GM19467 (cell line): ENCODE data around the gene AS3MT.
"Not testable (repeated sequence)": the region's sequence is repeated elsewhere in the genome, so short reads cannot be mapped to it uniquely, and the experiment has no call there.

Source experiments
- ATAC-seq: cut with Tn5 transposase; IDR thresholded peaks from one replicate; pipeline ENCODE4 v1.9.1; 2021; ENCODE audit warnings: mild to moderate bottlenecking, moderate library complexity; ENCODE audit not compliant: unreplicated experiment

The AS3MT gene

GRCh38 chr10:102869258-102870198 lies at the start of gene AS3MT:
AS3MT (plus strand) TSS chr10:102869470; CDS start chr10:102869593, 123 bp downstream.
- ATAC-seq = no peak

GRCh38 chr10:102820008-102820407 lies 49.3 kb upstream of the AS3MT start:
- ATAC-seq = not testable (repeated sequence)

- no peak for ATAC-seq
Measured at GRCh38 chr10:102822222-102822621, 47.0 kb upstream of the AS3MT start.

- ATAC-seq = no peak
Measured at GRCh38 chr10:102824664-102825063, 44.6 kb upstream of the AS3MT start.

- ATAC-seq = no peak
Measured at GRCh38 chr10:102826148-102826796, 43.0 kb upstream of the AS3MT start.

GRCh38 chr10:102827597-102827975 lies 41.7 kb upstream of the AS3MT start:
- ATAC-seq = no peak

- ATAC-seq = no peak
Measured at GRCh38 chr10:102831322-102832071, 37.8 kb upstream of the AS3MT start.

- no peak for ATAC-seq
Measured at GRCh38 chr10:102832248-102832647, 37.0 kb upstream of the AS3MT start.

- no peak for ATAC-seq
Measured at GRCh38 chr10:102832987-102833386, 36.3 kb upstream of the AS3MT start.

- no peak for ATAC-seq
Measured at GRCh38 chr10:102834143-102834542, 35.1 kb upstream of the AS3MT start.

GRCh38 chr10:102835007-102835482 lies 34.2 kb upstream of the AS3MT start:
- no peak for ATAC-seq

- ATAC-seq = no peak
Measured at GRCh38 chr10:102837230-102837721, 32.0 kb upstream of the AS3MT start, which contains the start of gene CYP17A1. CYP17A1 (minus strand) TSS chr10:102837413; CDS start chr10:102837361, 52 bp downstream.

- ATAC-seq = not testable (repeated sequence)
Measured at GRCh38 chr10:102838276-102838927, 30.9 kb upstream of the AS3MT start.

GRCh38 chr10:102841827-102842345 lies 27.4 kb upstream of the AS3MT start:
- ATAC-seq = no peak

GRCh38 chr10:102843139-102843538 lies 26.1 kb upstream of the AS3MT start:
- not testable (repeated sequence) for ATAC-seq

GRCh38 chr10:102844190-102844776 lies 25.0 kb upstream of the AS3MT start:
- ATAC-seq = not testable (repeated sequence)

GRCh38 chr10:102845352-102845902 lies 23.8 kb upstream of the AS3MT start:
- ATAC-seq = no peak

GRCh38 chr10:102850025-102850518 lies 19.2 kb upstream of the AS3MT start:
- ATAC-seq = no peak

GRCh38 chr10:102853237-102853636 lies 16.0 kb upstream of the AS3MT start:
- ATAC-seq = not testable (repeated sequence)
